Measurements from ENCODE around the gene DHFR2. TPM values are rescaled to one million over a fixed set of nuclear protein-coding genes. Genes with fewer than 3 reads are reported as not detected.

The DHFR2 gene
- total and polyA plus RNA-seq, 10 of the 15 experiments (the other 5 are each of a cell fraction or from before 2014, with no cell fraction given), result 1.8 to 5.6 (median 4.4) TPM

GRCh38 chr3:94098452-94098851 is 35.7 kb upstream of the DHFR2 start:
- H3K4me3 ChIP-seq, result no peak overlapping the region
- no peaks in the 10 kb centered on the region for H3K79me2 ChIP-seq (ENCODE audit: control insufficient read depth, insufficient read depth, low read length)
- SMC1A ChIA-PET (ENCODE audit: uncharacterized antibody, unreplicated experiment), result interaction anchor here (1.0 to 1.7 kb wide), 3 partner anchors 17 to 96 kb away, joined by 3 to 6 read pairs (median 5); no protein-coding TSS in a partner anchor
- intact Hi-C loops (cut with micrococcal nuclease; ENCODE audit: unreplicated experiment), result no loop called here
- POLR2A ChIA-PET, result no interaction called here
- RAD21 ChIA-PET (ENCODE audit: unreplicated experiment), result interaction anchor here (1.9 kb wide), 1 partner anchor 29 kb away, joined by 8 read pairs; no protein-coding TSS in a partner anchor
- ATAC-seq (no peak), FAIRE-seq (no peak), DNase-seq (ENCODE audit: low read depth, low spot score) (no peak)
- H3K4me2 ChIP-seq (ENCODE audit: control insufficient read depth, insufficient read depth), result no peak overlapping the region
- H3K27me3 ChIP-seq (replicated peaks in 1 of 2; ENCODE audit: control insufficient read depth in 2 of 2, insufficient read depth in 2 of 2, low read length in 1 of 2), result no peaks in the 10 kb centered on the region
- CTCF ChIA-PET, result interaction anchor here (1.3 kb wide), 2 partner anchors 29 to 61 kb away, joined by 3 to 4 read pairs; no protein-coding TSS in a partner anchor
- no peak overlapping the region for H3K27ac ChIP-seq (ENCODE audit: control insufficient read depth, insufficient read depth)
- BruUV-seq (replicated peaks), result no TSS peak
- H3K9ac ChIP-seq (ENCODE audit: control insufficient read depth, insufficient read depth, low read length), result no peak overlapping the region
- H3K36me3 ChIP-seq (ENCODE audit: control insufficient read depth in 2 of 2, insufficient read depth in 2 of 2, low read length in 1 of 2), result peaks cover 5 to 28% of the 10 kb centered on the region in 2 experiments
- no peak overlapping the region for H2AFZ ChIP-seq (ENCODE audit: control insufficient read depth, low read depth, low read length)
- H3K4me1 ChIP-seq (ENCODE audit: control insufficient read depth, insufficient read depth, low read length), result no peaks in the 10 kb centered on the region
- H4K20me1 ChIP-seq (ENCODE audit: control insufficient read depth, insufficient read depth), result no peaks in the 10 kb centered on the region
- no peaks in the 10 kb centered on the region for H3K9me3 ChIP-seq (replicated peaks; ENCODE audit: control insufficient read depth, insufficient read depth, low read length)
- TF ChIP-seq WRNIP1 (IDR thresholded peaks at IDR 0.05; ENCODE audit: borderline replicate concordance, low read depth, low read length), result no peak
- no peak for TF ChIP-seq NFIC (IDR thresholded peaks at IDR 0.05; ENCODE audit: low read depth, low read length)
- TF ChIP-seq ZNF384 (IDR thresholded peaks at IDR 0.05; ENCODE audit: borderline replicate concordance, low read depth, low read length), result no peak
- TF ChIP-seq TAF1 (IDR thresholded peaks at IDR 0.05; ENCODE audit: borderline replicate concordance, low read depth, low read length), result no peak
- TF ChIP-seq IRF4 (IDR thresholded peaks at IDR 0.05; ENCODE audit: low read depth, low read length), result no peak
- in situ Hi-C loops (cut with MboI), result no loop called here
- 98% methylated on average over 3 of the region's 3 CpGs for WGBS (ENCODE audit: insufficient coverage, insufficient replicate concordance, low lambda C conversion rate, missing lambda C conversion rate)

GRCh38 chr3:94095111-94095510 is 32.4 kb upstream of the DHFR2 start:
- Histone ChIP-seq H3K9ac (ENCODE audit: control insufficient read depth, insufficient read depth, low read length) (no peak overlapping the region), H3K9me3 (replicated peaks; ENCODE audit: control insufficient read depth, insufficient read depth, low read length) (no peaks in the 10 kb centered on the region), H3K79me2 (ENCODE audit: control insufficient read depth, insufficient read depth, low read length) (no peaks in the 10 kb centered on the region), H4K20me1 (ENCODE audit: control insufficient read depth, insufficient read depth) (no peaks in the 10 kb centered on the region), H3K4me3 (no peak overlapping the region), H3K27me3 (replicated peaks in 1 of 2; ENCODE audit: control insufficient read depth in 2 of 2, insufficient read depth in 2 of 2, low read length in 1 of 2) (no peaks in the 10 kb centered on the region), H3K27ac (ENCODE audit: control insufficient read depth, insufficient read depth) (no peak overlapping the region), H3K4me2 (ENCODE audit: control insufficient read depth, insufficient read depth) (no peak overlapping the region), H2AFZ (ENCODE audit: control insufficient read depth, low read depth, low read length) (no peak overlapping the region), H3K36me3 (ENCODE audit: control insufficient read depth in 2 of 2, insufficient read depth in 2 of 2, low read length in 1 of 2) (peaks cover 5 to 31% of the 10 kb centered on the region in 2 experiments), H3K4me1 (ENCODE audit: control insufficient read depth, insufficient read depth, low read length) (no peaks in the 10 kb centered on the region)
- ATAC-seq, result no peak
- in situ Hi-C loops (cut with MboI) (no loop called here), intact Hi-C loops (cut with micrococcal nuclease; ENCODE audit: unreplicated experiment) (no loop called here)
- no peak for DNase-seq (ENCODE audit: low read depth, low spot score)
- 97% methylated on average over 2 of the region's 2 CpGs for WGBS (ENCODE audit: insufficient coverage, insufficient replicate concordance, low lambda C conversion rate, missing lambda C conversion rate)
- no TSS peak for BruUV-seq (replicated peaks)
- ChIA-PET SMC1A (ENCODE audit: uncharacterized antibody, unreplicated experiment) (interaction anchor here (0.5 to 1.0 kb wide), 3 partner anchors 9 to 94 kb away, joined by 3 read pairs; no protein-coding TSS in a partner anchor), RAD21 (ENCODE audit: unreplicated experiment) (no interaction called here), CTCF (no interaction called here), POLR2A (no interaction called here)
- no peak for FAIRE-seq
- TF ChIP-seq MXI1 (IDR thresholded peaks at IDR 0.05; ENCODE audit: low read depth, low read length) (no peak), ZNF622 (IDR thresholded peaks at IDR 0.05) (no peak)
